Endodermal cell (in vitro differentiated cells): Measurements from ENCODE around the gene MGAT5. TPM values are rescaled to one million over a fixed set of nuclear protein-coding genes. Genes with fewer than 3 reads are reported as not detected.

Source experiments
- DNase-seq: peaks from one replicate; pipeline ENCODE4 v3.0.0-alpha.2; 2017
- H3K27ac ChIP-seq: 2 replicates; pipeline ENCODE4 v1.5.1; 2013; ENCODE audit warnings: mild to moderate bottlenecking, low read depth, low read length, moderate library complexity
- H3K27me3 ChIP-seq: 2 replicates; pipeline ENCODE4 v1.6.1; 2013; ENCODE audit warnings: mild to moderate bottlenecking, low read length, moderate library complexity; ENCODE audit not compliant: insufficient read depth, control insufficient read depth, poor library complexity, severe bottlenecking
- H3K36me3 ChIP-seq: 2 replicates; pipeline ENCODE4 v1.7.0; 2013; ENCODE audit warnings: mild to moderate bottlenecking, low read length, moderate library complexity; ENCODE audit not compliant: control insufficient read depth, insufficient read depth
- H3K4me1 ChIP-seq: one replicate; pipeline ENCODE4 v1.7.0; 2013; ENCODE audit warnings: low read length; ENCODE audit not compliant: control insufficient read depth, insufficient read depth
- H3K4me3 ChIP-seq: 2 replicates; pipeline ENCODE4 v1.5.1; 2013; ENCODE audit warnings: mild to moderate bottlenecking, low read length, moderate library complexity
- H3K9ac ChIP-seq: 2 replicates; pipeline ENCODE4 v1.6.1; 2013; ENCODE audit warnings: mild to moderate bottlenecking, low read length, moderate library complexity; ENCODE audit not compliant: poor library complexity, severe bottlenecking; ENCODE audit errors: extremely low read depth
- H3K9me3 ChIP-seq: 2 replicates; pipeline ENCODE4 v1.6.1; 2013; ENCODE audit warnings: mild to moderate bottlenecking, low read length, moderate library complexity; ENCODE audit not compliant: control insufficient read depth
- H3K27ac Mint-ChIP-seq: 2 replicates; pipeline ENCODE4 v1.8.0; 2020; ENCODE audit warnings: mixed read lengths
- H3K27me3 Mint-ChIP-seq: 2 replicates; pipeline ENCODE4 v1.8.0; 2021; ENCODE audit warnings: mild to moderate bottlenecking, mixed read lengths; ENCODE audit not compliant: insufficient read depth
- H3K36me3 Mint-ChIP-seq: 2 replicates; pipeline ENCODE4 v1.8.0; 2020; ENCODE audit warnings: low read depth, mixed read lengths
- H3K4me1 Mint-ChIP-seq: 2 replicates; pipeline ENCODE4 v1.8.0; 2020; ENCODE audit warnings: mixed read lengths
- H3K4me3 Mint-ChIP-seq: 2 replicates; pipeline ENCODE4 v1.8.0; 2020; ENCODE audit warnings: mild to moderate bottlenecking, moderate library complexity, mixed read lengths
- H3K9me3 Mint-ChIP-seq: 2 replicates; pipeline ENCODE4 v1.8.0; 2020; ENCODE audit warnings: mild to moderate bottlenecking, mixed read lengths
- WGBS, 2 experiments: methylation state at CpG; one replicate each; pipeline versions ENCODE4 v1.1.5 to v1.1.7; 2013; ENCODE audit warnings: missing lambda C conversion rate in 2 of 2, mixed read lengths in 1 of 2; ENCODE audit not compliant: insufficient coverage in 1 of 2, insufficient read length in 1 of 2; 5-methylcytosine and 5-hydroxymethylcytosine counted together
- total RNA-seq, 2 donors: library from RNA; stranded (reverse); fragmentation: NEBNext Ultra II Directional in 1 of 2; extraction: Animal tissue kit (Norgen Biotek cat#: 25700) in 1 of 2; gene quantifications; 2 replicates in 1 of 2; 3 replicates in 1 of 2; pipeline ENCODE4 v1.2.1, GENCODE V29; 2021
- TF ChIP-seq, protein P1 (sequence below): fragments of 200-600 bp; sonication (generic); conservative IDR thresholded peaks from 2 replicates; pipeline ENCODE4 v1.5.0; 2021; ENCODE audit warnings: antibody characterized with exemption, mild to moderate bottlenecking

Gene MGAT5
- total RNA-seq, 2 donors from 2014 or later, result 57.2 to 78.4 TPM

DNA sequence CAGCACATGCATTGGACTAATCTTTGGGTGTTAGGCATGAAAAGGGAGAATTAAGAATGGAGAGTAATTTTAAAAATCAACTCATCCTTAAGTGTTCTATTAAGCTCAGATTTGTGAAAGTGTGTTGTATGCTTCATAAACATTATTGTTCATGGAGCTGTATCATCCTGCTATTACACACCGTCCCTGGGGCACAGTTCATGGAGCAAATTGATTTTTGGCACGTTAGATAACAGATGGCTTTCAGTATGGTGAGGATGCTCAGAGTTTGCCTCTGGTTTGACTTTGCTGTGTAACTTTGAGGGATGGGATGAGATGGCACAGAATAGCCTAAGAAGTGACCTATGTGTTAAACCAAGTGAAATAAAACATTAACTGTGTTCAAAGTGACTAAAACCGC, 97.1 kb downstream of the MGAT5 start:
- Mint-ChIP-seq H3K4me1 (no peaks in the 10 kb centered on the region), H3K27me3 (no peaks in the 10 kb centered on the region), H3K27ac (no peak overlapping the region), H3K36me3 (peaks cover 14% of the 10 kb centered on the region), H3K4me3 (no peak overlapping the region), H3K9me3 (no peaks in the 10 kb centered on the region)
- no peak overlapping the region for H3K27ac ChIP-seq
- no peak for DNase-seq
- no peaks in the 10 kb centered on the region for H3K27me3 ChIP-seq
- no peaks in the 10 kb centered on the region for H3K4me1 ChIP-seq
- H3K9ac ChIP-seq, result no peak overlapping the region
- no peaks in the 10 kb centered on the region for H3K9me3 ChIP-seq
- TF ChIP-seq, protein P1, sequence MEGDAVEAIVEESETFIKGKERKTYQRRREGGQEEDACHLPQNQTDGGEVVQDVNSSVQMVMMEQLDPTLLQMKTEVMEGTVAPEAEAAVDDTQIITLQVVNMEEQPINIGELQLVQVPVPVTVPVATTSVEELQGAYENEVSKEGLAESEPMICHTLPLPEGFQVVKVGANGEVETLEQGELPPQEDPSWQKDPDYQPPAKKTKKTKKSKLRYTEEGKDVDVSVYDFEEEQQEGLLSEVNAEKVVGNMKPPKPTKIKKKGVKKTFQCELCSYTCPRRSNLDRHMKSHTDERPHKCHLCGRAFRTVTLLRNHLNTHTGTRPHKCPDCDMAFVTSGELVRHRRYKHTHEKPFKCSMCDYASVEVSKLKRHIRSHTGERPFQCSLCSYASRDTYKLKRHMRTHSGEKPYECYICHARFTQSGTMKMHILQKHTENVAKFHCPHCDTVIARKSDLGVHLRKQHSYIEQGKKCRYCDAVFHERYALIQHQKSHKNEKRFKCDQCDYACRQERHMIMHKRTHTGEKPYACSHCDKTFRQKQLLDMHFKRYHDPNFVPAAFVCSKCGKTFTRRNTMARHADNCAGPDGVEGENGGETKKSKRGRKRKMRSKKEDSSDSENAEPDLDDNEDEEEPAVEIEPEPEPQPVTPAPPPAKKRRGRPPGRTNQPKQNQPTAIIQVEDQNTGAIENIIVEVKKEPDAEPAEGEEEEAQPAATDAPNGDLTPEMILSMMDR, result no peak
- H3K4me3 ChIP-seq, result no peak overlapping the region
- H3K36me3 ChIP-seq, result peaks cover 15% of the 10 kb centered on the region
- WGBS, 2 experiments, result 50 to 59% methylated on average over 2 to 3 of the region's 3 CpGs

DNA sequence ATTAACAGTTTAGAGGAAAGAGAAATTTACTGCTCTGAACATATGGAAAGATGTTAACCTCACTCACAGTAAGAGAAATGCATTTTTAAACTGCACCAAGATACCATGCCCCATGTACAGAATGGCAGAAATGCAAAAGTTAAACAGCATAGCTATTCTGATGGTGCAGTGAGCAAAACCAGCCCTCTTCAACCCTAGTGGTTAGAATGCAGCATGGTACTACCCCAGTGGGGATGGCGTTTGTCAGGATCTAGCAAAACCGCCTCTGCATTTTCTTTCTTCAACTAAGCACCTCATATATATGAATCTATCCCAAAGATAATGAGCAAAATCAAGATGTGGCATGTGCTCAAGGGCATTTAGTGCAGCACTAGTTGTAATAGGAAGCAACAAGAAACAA, 98.0 kb downstream of the MGAT5 start:
- H3K4me1 ChIP-seq, result no peaks in the 10 kb centered on the region
- H3K4me3 ChIP-seq, result no peak overlapping the region
- no peaks in the 10 kb centered on the region for H3K9me3 Mint-ChIP-seq
- H3K27ac ChIP-seq, result no peak overlapping the region
- H3K9me3 ChIP-seq, result no peaks in the 10 kb centered on the region
- no peaks in the 10 kb centered on the region for H3K4me1 Mint-ChIP-seq
- no peak overlapping the region for H3K27ac Mint-ChIP-seq
- H3K4me3 Mint-ChIP-seq, result no peak overlapping the region
- H3K27me3 ChIP-seq, result no peaks in the 10 kb centered on the region
- H3K36me3 Mint-ChIP-seq, result peaks cover 13% of the 10 kb centered on the region
- peaks cover 15% of the 10 kb centered on the region for H3K36me3 ChIP-seq
- 83% methylated on average over 2 of the region's 2 CpGs; no CpG with 5 or more reads in 1 of the 2 experiments for WGBS, 2 experiments
- no peak overlapping the region for H3K9ac ChIP-seq
- TF ChIP-seq, protein P1, result peak; percentile 65
- no peak for DNase-seq
- no peaks in the 10 kb centered on the region for H3K27me3 Mint-ChIP-seq

DNA sequence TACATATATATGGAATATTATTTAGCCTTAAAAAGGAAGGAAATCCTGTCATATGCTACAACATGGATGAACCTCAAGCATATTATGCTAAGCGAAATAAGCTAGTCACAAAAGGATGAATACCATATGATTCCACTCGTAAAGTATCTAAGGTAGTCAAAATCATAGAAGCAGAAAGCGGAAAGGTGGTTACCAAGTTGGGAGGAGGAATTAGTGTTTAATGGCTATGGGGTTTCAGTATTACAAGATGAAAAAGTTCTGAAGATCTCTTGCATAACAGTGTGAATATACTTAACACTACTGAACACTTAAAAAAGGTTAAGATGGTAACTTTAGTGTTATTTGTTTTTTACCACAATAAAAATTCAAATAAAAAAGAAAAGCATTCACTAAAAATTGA, 99.0 kb downstream of the MGAT5 start:
- no peaks in the 10 kb centered on the region for H3K4me1 Mint-ChIP-seq
- WGBS, 2 experiments, result 93 to 94% methylated on average over 3 of the region's 3 CpGs
- Histone ChIP-seq H3K9ac (no peak overlapping the region), H3K4me3 (no peak overlapping the region), H3K4me1 (no peaks in the 10 kb centered on the region), H3K27ac (no peak overlapping the region), H3K36me3 (peaks cover 15% of the 10 kb centered on the region), H3K27me3 (no peaks in the 10 kb centered on the region), H3K9me3 (no peaks in the 10 kb centered on the region)
- DNase-seq, result no peak
- H3K4me3 Mint-ChIP-seq, result no peak overlapping the region
- TF ChIP-seq, protein P1, result no peak
- H3K36me3 Mint-ChIP-seq, result peaks cover 13% of the 10 kb centered on the region
- H3K9me3 Mint-ChIP-seq, result no peaks in the 10 kb centered on the region
- H3K27me3 Mint-ChIP-seq, result no peaks in the 10 kb centered on the region
- H3K27ac Mint-ChIP-seq, result no peak overlapping the region
